SK-N-SH (cell line): ENCODE results near the gene SRA1. TPM values are rescaled to one million over a fixed set of nuclear protein-coding genes. Genes with fewer than 3 reads are reported as not detected.

ENCODE experiments used
- CTCF ChIA-PET: fragments of 300-600, 350-600 bp; formaldehyde crosslinking; extraction: SDS; loops from one replicate; lab custom pipeline; 2021; lab: Yijun Ruan, JAX
- POLR2A ChIA-PET: fragments of 350-600 bp; sonication (Branson Sonifier 250); formaldehyde crosslinking; extraction: SDS; loops from one replicate; lab custom pipeline; 2020; ENCODE audit warnings: antibody characterized with exemption, inconsistent platforms; lab: Yijun Ruan, JAX
- DNase-seq: peaks from one replicate; pipeline ENCODE4 v3.0.0; 2012
- H2AFZ ChIP-seq: fragments of 200-600 bp; sonication (generic); 2 replicates; pipeline ENCODE4 v1.8.1; 2016; ENCODE audit warnings: antibody characterized with exemption, mild to moderate bottlenecking, low read depth
- H3F3A ChIP-seq: fragments of 200-600 bp; sonication (generic); replicated peaks from 2 replicates; pipeline ENCODE3; 2016; ENCODE audit warnings: antibody characterized with exemption, mild to moderate bottlenecking; ENCODE audit not compliant: insufficient read depth
- H3K27ac ChIP-seq, 2 experiments: fragments of 200-500 bp in 1 of 2; fragments of 200-600 bp in 1 of 2; sonication (Bioruptor generic) in 1 of 2; sonication (generic), shearing (Covaris generic) in 1 of 2; 2 replicates each; pipeline versions ENCODE4 v1.5.1 to v1.6.1; 2014 to 2016; ENCODE audit warnings: low read depth in 2 of 2, inconsistent platforms in 1 of 2, low read length in 1 of 2, mild to moderate bottlenecking in 1 of 2, mixed read lengths in 1 of 2
- H3K27me3 ChIP-seq: fragments of 200-600 bp; sonication (generic), shearing (Covaris generic); 2 replicates; pipeline ENCODE4 v1.6.1; 2016; ENCODE audit warnings: mixed run types; ENCODE audit not compliant: insufficient read depth
- H3K36me3 ChIP-seq, 2 experiments: fragments of 200-500 bp in 1 of 2; fragments of 200-600 bp in 1 of 2; sonication (Bioruptor generic) in 1 of 2; sonication (generic) in 1 of 2; replicated peaks in 1 of 2; 2 replicates each; pipeline versions ENCODE3 to v1.5.1; 2014 to 2016; ENCODE audit warnings: low read length in 1 of 2, mild to moderate bottlenecking in 1 of 2; ENCODE audit not compliant: insufficient read depth in 2 of 2, control insufficient read depth in 1 of 2
- H3K4me1 ChIP-seq, 2 experiments: fragments of 200-500 bp in 1 of 2; fragments of 200-600 bp in 1 of 2; sonication (Bioruptor generic) in 1 of 2; sonication (generic), shearing (Covaris generic) in 1 of 2; 2 replicates each; pipeline versions ENCODE4 v1.5.1 to v1.6.1; 2014 to 2016; ENCODE audit warnings: low read depth in 1 of 2, low read length in 1 of 2, mixed run types in 1 of 2; ENCODE audit not compliant: insufficient read depth in 2 of 2, control insufficient read depth in 1 of 2
- H3K4me2 ChIP-seq: fragments of 200-600 bp; sonication (generic), shearing (Covaris generic); 2 replicates; pipeline ENCODE4 v1.6.1; 2017; ENCODE audit warnings: mixed run types
- H3K4me3 ChIP-seq, 2 experiments: fragments of 200-500 bp in 1 of 2; fragments of 200-600 bp in 1 of 2; sonication (Bioruptor generic) in 1 of 2; sonication (generic), shearing (Covaris generic) in 1 of 2; 2 replicates each; pipeline versions ENCODE4 v1.5.1 to v1.8.1; 2014 to 2016; ENCODE audit warnings: low read depth in 2 of 2, inconsistent platforms in 1 of 2, low read length in 1 of 2, mild to moderate bottlenecking in 1 of 2, mixed read lengths in 1 of 2, moderate library complexity in 1 of 2
- H3K79me2 ChIP-seq: fragments of 200-600 bp; sonication (generic); 2 replicates; pipeline ENCODE4 v1.8.1; 2017; ENCODE audit warnings: mild to moderate bottlenecking; ENCODE audit not compliant: insufficient read depth
- H3K9ac ChIP-seq: fragments of 200-600 bp; sonication (generic); 2 replicates; pipeline ENCODE4 v1.6.1; 2017; ENCODE audit warnings: mixed run types
- H3K9me2 ChIP-seq: fragments of 200-600 bp; sonication (generic); 2 replicates; pipeline ENCODE4 v1.6.1; 2017; ENCODE audit warnings: mixed run types
- H3K9me3 ChIP-seq: fragments of 200-600 bp; sonication (generic); 2 replicates; pipeline ENCODE4 v1.6.1; 2017; ENCODE audit warnings: mixed run types, mild to moderate bottlenecking, moderate library complexity
- H4K20me1 ChIP-seq: fragments of 200-600 bp; sonication (generic); 2 replicates; pipeline ENCODE4 v1.6.1; 2017; ENCODE audit warnings: mild to moderate bottlenecking, mixed run types; ENCODE audit not compliant: insufficient read depth
- RAD21 ChIP-seq: IDR thresholded peaks from 2 replicates; pipeline ENCODE4 v1.6.1; 2012; ENCODE audit warnings: mild to moderate bottlenecking, low read length
- WGBS: methylation state at CpG from one replicate; pipeline ENCODE4 v1.1.6; 2017; ENCODE audit warnings: low lambda C conversion rate; 5-methylcytosine and 5-hydroxymethylcytosine counted together
- polyA plus RNA-seq, 3 experiments: library from polyadenylated mRNA; depleted of rRNA; stranded (reverse); fragments of >200 nt; gene quantifications; 2 replicates each; pipeline ENCODE4 v1.2.3, GENCODE V29; 2012
- small RNA-seq, 7 experiments: library from RNA; depleted of rRNA; stranded (forward); fragments of <200 nt; gene quantifications; one replicate each; pipeline ENCODE3, GENCODE V24; 2012

The SRA1 gene
- polyA plus RNA-seq, 1 of the 3 experiments (the other 2 are of a cell fraction): 35.9 TPM

DNA sequence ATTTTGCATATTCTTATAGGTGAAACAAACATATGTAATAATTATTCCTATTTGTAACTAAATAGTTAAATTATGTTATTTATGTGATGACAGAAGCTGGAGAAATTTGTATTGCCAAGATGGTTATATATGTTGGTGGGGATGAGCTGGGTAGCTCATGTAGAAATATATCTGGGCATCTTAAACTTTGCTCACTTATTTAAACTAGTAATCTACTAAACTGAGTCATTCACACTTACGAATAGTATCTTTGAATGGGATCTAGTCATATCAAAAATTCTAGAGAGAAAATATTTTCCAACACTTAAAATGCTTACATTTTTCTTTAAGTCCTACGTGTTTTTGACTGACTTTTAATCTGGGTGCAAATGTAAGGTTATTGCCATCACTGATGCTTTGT, 54.4 kb downstream of the SRA1 start:
- Histone ChIP-seq H3K9me3 (no peaks in the 10 kb centered on the region), H3K9me2 (no peaks in the 10 kb centered on the region), H3K4me2 (no peak overlapping the region), H4K20me1 (no peaks in the 10 kb centered on the region), H3K79me2 (no peaks in the 10 kb centered on the region), H3K27ac (no peak overlapping the region), H3K4me3 (no peak overlapping the region), H3K9ac (no peak overlapping the region), H3K4me1 (no peaks in the 10 kb centered on the region), H2AFZ (no peak overlapping the region), H3F3A (no peaks in the 10 kb centered on the region), H3K27me3 (no peaks in the 10 kb centered on the region), H3K36me3 (peaks cover 29 to 61% of the 10 kb centered on the region in 2 experiments)
- ChIA-PET POLR2A (no interaction called here), CTCF (interaction anchor here (0.7 to 1.2 kb wide), 3 partner anchors 16 to 34 kb away, joined by 3 to 4 read pairs (median 3); no protein-coding TSS in a partner anchor)
- TF ChIP-seq RAD21: no peak
- no peak for DNase-seq
- WGBS: 94% methylated on average over 2 of the region's 2 CpGs

Small RNA genes within 50 kb of the gene (small RNA-seq; reads per million reads assigned to genes)
- 0 reads per million in 7 experiments for gene RF00279
- gene RF00443: 0 reads per million in 7 experiments

Other genes starting within 250 kb of the SRA1 start
- 56.2 and 59.8 TPM in 2 replicates for gene HBEGF, start 210.9 kb downstream of the SRA1 start, polyA plus RNA-seq (2012; rRNA removed)
- 0.02 TPM in 1 of 2 replicates, not detected in the other for gene SLC4A9, start 197.3 kb downstream of the SRA1 start, polyA plus RNA-seq (2012; rRNA removed)
- 26.7 and 36.4 TPM in 2 replicates for gene ANKHD1, start 155.6 kb downstream of the SRA1 start, polyA plus RNA-seq (2012; rRNA removed)
- 1.1 and 1.2 TPM in 2 replicates for gene EIF4EBP3, start 9.8 kb downstream of the SRA1 start, polyA plus RNA-seq (2012; rRNA removed)
- 36.0 and 54.5 TPM in 2 replicates for gene APBB3, start 7.1 kb upstream of the SRA1 start, polyA plus RNA-seq (2012; rRNA removed)
- gene SLC35A4, start 7.4 kb upstream of the SRA1 start, polyA plus RNA-seq (2012; rRNA removed): 56.2 and 74.9 TPM in 2 replicates
- 0.12 and 0.19 TPM in 2 replicates for gene CD14, start 75.7 kb upstream of the SRA1 start, polyA plus RNA-seq (2012; rRNA removed)
- gene TMCO6, start 82.0 kb upstream of the SRA1 start, polyA plus RNA-seq (2012; rRNA removed): 27.7 and 31.7 TPM in 2 replicates
- gene NDUFA2, start 90.2 kb upstream of the SRA1 start, polyA plus RNA-seq (2012; rRNA removed): 202 and 211 TPM in 2 replicates
- 105 and 113 TPM in 2 replicates for gene IK, start 90.4 kb upstream of the SRA1 start, polyA plus RNA-seq (2012; rRNA removed)
- gene WDR55, start 107.4 kb upstream of the SRA1 start, polyA plus RNA-seq (2012; rRNA removed): 28.3 and 32.7 TPM in 2 replicates
- 1.2 and 2.1 TPM in 2 replicates for gene DND1, start 116.1 kb upstream of the SRA1 start, polyA plus RNA-seq (2012; rRNA removed)
- 124 and 135 TPM in 2 replicates for gene HARS1, start 133.9 kb upstream of the SRA1 start, polyA plus RNA-seq (2012; rRNA removed)
- gene HARS2, start 134.0 kb upstream of the SRA1 start, polyA plus RNA-seq (2012; rRNA removed): 40.8 and 54.5 TPM in 2 replicates
- 30.9 and 42.2 TPM in 2 replicates for gene ZMAT2, start 143.0 kb upstream of the SRA1 start, polyA plus RNA-seq (2012; rRNA removed)
- gene PCDHA1, start 228.7 kb upstream of the SRA1 start, polyA plus RNA-seq (2012; rRNA removed): 0.16 and 0.21 TPM in 2 replicates
- gene PCDHA2, start 237.4 kb upstream of the SRA1 start, polyA plus RNA-seq (2012; rRNA removed): not detected in 2 replicates
- gene PCDHA3, start 243.6 kb upstream of the SRA1 start, polyA plus RNA-seq (2012; rRNA removed): 0.02 TPM in 1 of 2 replicates, not detected in the other
- gene PCDHA4, start 249.6 kb upstream of the SRA1 start, polyA plus RNA-seq (2012; rRNA removed): 1.2 and 1.4 TPM in 2 replicates